Glutamatergic neuron (in vitro differentiated cells): Measurements from ENCODE around the gene CLDN20. TPM values are rescaled to one million over a fixed set of nuclear protein-coding genes. Genes with fewer than 3 reads are reported as not detected.

Source experiments
- DNase-seq: peaks from one replicate; pipeline ENCODE4 v3.0.0; 2022
- H3K27ac Mint-ChIP-seq: one replicate; pipeline ENCODE4 v1.8.0; 2020; ENCODE audit warnings: mild to moderate bottlenecking, mixed read lengths, inconsistent platforms; ENCODE audit not compliant: unreplicated experiment
- H3K27me3 Mint-ChIP-seq: one replicate; pipeline ENCODE4 v1.8.0; 2020; ENCODE audit warnings: mild to moderate bottlenecking, moderate library complexity, mixed read lengths, inconsistent platforms; ENCODE audit not compliant: unreplicated experiment
- H3K36me3 Mint-ChIP-seq: one replicate; pipeline ENCODE4 v1.8.0; 2020; ENCODE audit warnings: mild to moderate bottlenecking, mixed read lengths, inconsistent platforms; ENCODE audit not compliant: unreplicated experiment
- H3K4me1 Mint-ChIP-seq: one replicate; pipeline ENCODE4 v1.8.0; 2020; ENCODE audit warnings: mild to moderate bottlenecking, low read depth, mixed read lengths, inconsistent platforms; ENCODE audit not compliant: unreplicated experiment
- H3K4me3 Mint-ChIP-seq: one replicate; pipeline ENCODE4 v1.8.0; 2020; ENCODE audit warnings: mild to moderate bottlenecking, mixed read lengths, inconsistent platforms; ENCODE audit not compliant: unreplicated experiment
- H3K9me3 Mint-ChIP-seq: one replicate; pipeline ENCODE4 v1.8.0; 2020; ENCODE audit warnings: mild to moderate bottlenecking, moderate library complexity, mixed read lengths, inconsistent platforms; ENCODE audit not compliant: unreplicated experiment
- total RNA-seq: library from RNA; stranded (reverse); fragmentation: NEBNext Ultra II Directional; extraction: Animal tissue kit (Norgen Biotek cat#: 25700); gene quantifications from one replicate; pipeline ENCODE4 v1.2.1, GENCODE V29; 2021; ENCODE audit not compliant: unreplicated experiment
- TF ChIP-seq, protein P1 (sequence below): fragments of 200-600 bp; sonication (generic); IDR thresholded peaks from one replicate; pipeline ENCODE4 v1.5.0; 2021; ENCODE audit not compliant: partially characterized antibody, unreplicated experiment

The CLDN20 gene
- total RNA-seq, 1 donor from 2014 or later = not detected

DNA sequence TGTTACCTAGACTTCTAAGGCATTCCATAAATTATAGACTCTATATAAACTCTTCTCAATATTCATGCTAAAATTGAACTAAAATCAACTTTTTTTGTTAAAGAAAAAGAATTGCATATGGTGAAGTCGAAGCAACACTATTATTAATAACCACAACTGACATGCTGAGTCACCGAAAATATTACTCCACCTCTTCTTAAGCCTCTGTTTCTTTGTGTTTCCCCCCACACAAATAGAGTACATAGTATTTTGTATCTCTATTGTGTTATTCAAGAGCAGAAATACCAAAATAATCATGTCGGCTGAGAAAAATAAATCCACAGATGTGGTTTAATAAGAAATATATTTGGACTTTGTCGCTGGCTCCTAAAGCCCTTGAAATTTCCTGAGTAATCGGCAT, 26.7 kb downstream of the CLDN20 start:
- DNase-seq = no peak
- no peak overlapping the region for H3K27ac Mint-ChIP-seq
- TF ChIP-seq, protein P1, sequence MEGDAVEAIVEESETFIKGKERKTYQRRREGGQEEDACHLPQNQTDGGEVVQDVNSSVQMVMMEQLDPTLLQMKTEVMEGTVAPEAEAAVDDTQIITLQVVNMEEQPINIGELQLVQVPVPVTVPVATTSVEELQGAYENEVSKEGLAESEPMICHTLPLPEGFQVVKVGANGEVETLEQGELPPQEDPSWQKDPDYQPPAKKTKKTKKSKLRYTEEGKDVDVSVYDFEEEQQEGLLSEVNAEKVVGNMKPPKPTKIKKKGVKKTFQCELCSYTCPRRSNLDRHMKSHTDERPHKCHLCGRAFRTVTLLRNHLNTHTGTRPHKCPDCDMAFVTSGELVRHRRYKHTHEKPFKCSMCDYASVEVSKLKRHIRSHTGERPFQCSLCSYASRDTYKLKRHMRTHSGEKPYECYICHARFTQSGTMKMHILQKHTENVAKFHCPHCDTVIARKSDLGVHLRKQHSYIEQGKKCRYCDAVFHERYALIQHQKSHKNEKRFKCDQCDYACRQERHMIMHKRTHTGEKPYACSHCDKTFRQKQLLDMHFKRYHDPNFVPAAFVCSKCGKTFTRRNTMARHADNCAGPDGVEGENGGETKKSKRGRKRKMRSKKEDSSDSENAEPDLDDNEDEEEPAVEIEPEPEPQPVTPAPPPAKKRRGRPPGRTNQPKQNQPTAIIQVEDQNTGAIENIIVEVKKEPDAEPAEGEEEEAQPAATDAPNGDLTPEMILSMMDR = no peak
- H3K4me3 Mint-ChIP-seq = no peak overlapping the region
- no peaks in the 10 kb centered on the region for H3K9me3 Mint-ChIP-seq
- H3K36me3 Mint-ChIP-seq = no peaks in the 10 kb centered on the region
- H3K4me1 Mint-ChIP-seq = peaks cover 26% of the 10 kb centered on the region
- H3K27me3 Mint-ChIP-seq = no peaks in the 10 kb centered on the region

DNA sequence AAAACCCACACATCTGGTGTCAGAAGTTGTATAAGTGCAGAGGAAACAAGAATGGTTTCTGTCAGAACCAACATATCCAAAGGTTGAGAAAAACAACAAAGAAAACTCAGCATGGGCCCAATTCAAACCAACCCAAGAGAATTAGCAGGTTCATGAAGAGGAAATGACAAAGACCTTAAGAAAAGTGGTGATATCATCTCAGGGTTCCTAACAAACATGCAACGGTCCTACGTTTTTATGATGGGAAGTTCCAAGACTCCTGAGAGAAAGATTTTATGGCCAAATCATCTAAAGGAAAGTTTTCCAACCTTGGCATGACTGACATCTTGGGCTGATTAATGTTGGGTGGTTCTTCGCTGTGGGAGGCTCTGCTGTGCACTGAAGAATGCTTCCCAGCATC, 27.5 kb downstream of the CLDN20 start:
- H3K4me3 Mint-ChIP-seq = no peak overlapping the region
- no peak overlapping the region for H3K27ac Mint-ChIP-seq
- H3K36me3 Mint-ChIP-seq = no peaks in the 10 kb centered on the region
- no peaks in the 10 kb centered on the region for H3K27me3 Mint-ChIP-seq
- TF ChIP-seq, protein P1 = no peak
- H3K9me3 Mint-ChIP-seq = no peaks in the 10 kb centered on the region
- no peak for DNase-seq
- peaks cover 23% of the 10 kb centered on the region for H3K4me1 Mint-ChIP-seq

DNA sequence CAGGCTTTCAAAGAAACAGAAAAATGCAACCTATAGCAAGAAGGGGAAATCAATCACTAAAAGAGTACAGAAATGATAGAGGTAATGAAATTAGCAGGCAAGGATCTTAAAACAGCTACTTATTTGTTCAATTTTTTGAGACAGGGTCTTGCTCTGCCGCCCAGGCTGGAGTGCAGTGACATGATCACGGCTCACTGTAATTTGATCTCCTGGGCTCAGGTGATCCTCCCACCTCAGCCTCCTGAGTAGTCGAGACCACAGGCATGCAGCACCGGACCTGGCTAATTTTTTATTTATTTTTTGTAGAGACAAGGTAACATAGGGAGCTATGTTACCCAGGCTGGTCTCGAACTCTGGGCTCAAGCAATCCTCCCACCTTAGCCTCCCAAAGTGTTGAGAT, 28.9 kb downstream of the CLDN20 start:
- H3K4me1 Mint-ChIP-seq = peaks cover 19% of the 10 kb centered on the region
- DNase-seq = no peak
- H3K27me3 Mint-ChIP-seq = no peaks in the 10 kb centered on the region
- TF ChIP-seq, protein P1 = no peak
- H3K9me3 Mint-ChIP-seq = no peaks in the 10 kb centered on the region
- H3K27ac Mint-ChIP-seq = no peak overlapping the region
- H3K36me3 Mint-ChIP-seq = no peaks in the 10 kb centered on the region
- no peak overlapping the region for H3K4me3 Mint-ChIP-seq

DNA sequence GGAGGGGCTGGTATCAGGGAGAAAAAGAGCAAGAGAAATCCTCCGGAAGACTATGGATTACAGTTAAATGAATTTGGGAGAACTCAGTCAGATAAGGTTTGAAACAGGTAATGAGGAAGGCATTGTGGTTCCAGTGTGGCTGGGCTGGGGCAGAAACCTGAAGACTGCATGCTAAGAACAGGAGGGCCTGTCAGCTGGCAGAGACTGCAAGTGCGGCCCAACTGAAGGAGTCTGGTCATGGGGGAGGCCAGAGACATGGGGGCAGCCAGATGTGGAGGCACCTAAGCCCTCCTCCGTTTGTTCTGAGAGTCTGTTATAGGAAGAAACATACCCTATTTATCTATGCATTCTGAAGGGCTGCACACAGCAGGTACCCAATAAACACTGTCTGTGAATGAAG, 33.9 kb downstream of the CLDN20 start:
- Mint-ChIP-seq H3K4me3 (no peak overlapping the region), H3K4me1 (no peaks in the 10 kb centered on the region), H3K36me3 (no peaks in the 10 kb centered on the region), H3K27me3 (no peaks in the 10 kb centered on the region), H3K27ac (no peak overlapping the region), H3K9me3 (no peaks in the 10 kb centered on the region)
- TF ChIP-seq, protein P1 = no peak
- DNase-seq = no peak

DNA sequence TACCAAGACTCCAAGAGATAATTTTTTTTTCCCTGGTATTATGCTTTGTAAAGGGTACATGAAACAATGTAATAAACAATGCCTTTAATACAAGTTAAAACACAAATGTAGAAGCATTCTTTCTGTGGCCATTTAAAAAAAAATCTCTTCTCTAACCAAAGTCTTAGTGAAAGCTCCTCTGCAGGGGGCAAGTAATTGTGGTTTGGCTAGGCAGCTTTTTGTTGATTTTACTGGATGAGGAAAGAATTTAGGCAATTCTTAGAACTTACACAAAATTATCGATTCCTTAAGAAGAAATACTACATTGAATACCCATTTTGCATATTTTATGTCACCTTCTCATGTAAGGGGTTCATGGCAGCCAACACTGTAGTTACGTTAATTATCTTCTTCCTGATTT, 38.1 kb downstream of the CLDN20 start:
- DNase-seq = no peak
- no peaks in the 10 kb centered on the region for H3K36me3 Mint-ChIP-seq
- H3K9me3 Mint-ChIP-seq = no peaks in the 10 kb centered on the region
- no peaks in the 10 kb centered on the region for H3K27me3 Mint-ChIP-seq
- no peak overlapping the region for H3K4me3 Mint-ChIP-seq
- TF ChIP-seq, protein P1 = no peak
- H3K4me1 Mint-ChIP-seq = no peaks in the 10 kb centered on the region
- no peak overlapping the region for H3K27ac Mint-ChIP-seq
